Progenitor cell of endocrine pancreas (in vitro differentiated cells): ENCODE measurements around the gene RNF213. TPM values are rescaled to one million over a fixed set of nuclear protein-coding genes. Genes with fewer than 3 reads are reported as not detected.
"Not testable (repeated sequence)": the region's sequence is repeated elsewhere in the genome, so short reads cannot be mapped to it uniquely, and the experiment has no call there.

ENCODE experiments used
- DNase-seq: peaks from one replicate; pipeline ENCODE4 v3.0.0; 2021; ENCODE audit warnings: low spot score; ENCODE audit not compliant: unreplicated experiment
- H3K27ac Mint-ChIP-seq: 2 replicates; pipeline ENCODE4 v1.8.0; 2021; ENCODE audit warnings: mild to moderate bottlenecking, moderate library complexity, mixed read lengths
- H3K27me3 Mint-ChIP-seq: 2 replicates; pipeline ENCODE4 v1.8.0; 2021; ENCODE audit warnings: mixed read lengths
- H3K36me3 Mint-ChIP-seq: 2 replicates; pipeline ENCODE4 v1.8.0; 2022; ENCODE audit warnings: mixed read lengths; ENCODE audit not compliant: insufficient read depth
- H3K4me1 Mint-ChIP-seq: 2 replicates; pipeline ENCODE4 v1.8.0; 2021; ENCODE audit warnings: low read depth, mixed read lengths
- H3K4me3 Mint-ChIP-seq: 2 replicates; pipeline ENCODE4 v1.8.0; 2021; ENCODE audit warnings: low read depth, mild to moderate bottlenecking, moderate library complexity, mixed read lengths
- H3K9me3 Mint-ChIP-seq: 2 replicates; pipeline ENCODE4 v1.8.0; 2021; ENCODE audit warnings: low read depth, mixed read lengths
- total RNA-seq: library from RNA; stranded (reverse); gene quantifications from 2 replicates; pipeline ENCODE4 v1.2.1, GENCODE V29; 2021
- TF ChIP-seq, protein P1 (sequence below): fragments of 200-600 bp; sonication (generic); IDR thresholded peaks from one replicate; pipeline ENCODE4 v1.5.0; 2021; ENCODE audit warnings: antibody characterized with exemption, mild to moderate bottlenecking; ENCODE audit not compliant: unreplicated experiment

Gene RNF213
- total RNA-seq, 1 donor from 2014 or later, result 57.6 TPM

- H3K36me3 Mint-ChIP-seq, result peaks cover 12% of the 10 kb centered on the region
- H3K27ac Mint-ChIP-seq, result no peak overlapping the region
- no peaks in the 10 kb centered on the region for H3K9me3 Mint-ChIP-seq
- no peaks in the 10 kb centered on the region for H3K4me1 Mint-ChIP-seq
- no peak for DNase-seq
- H3K27me3 Mint-ChIP-seq, result no peaks in the 10 kb centered on the region
- TF ChIP-seq, protein P1, sequence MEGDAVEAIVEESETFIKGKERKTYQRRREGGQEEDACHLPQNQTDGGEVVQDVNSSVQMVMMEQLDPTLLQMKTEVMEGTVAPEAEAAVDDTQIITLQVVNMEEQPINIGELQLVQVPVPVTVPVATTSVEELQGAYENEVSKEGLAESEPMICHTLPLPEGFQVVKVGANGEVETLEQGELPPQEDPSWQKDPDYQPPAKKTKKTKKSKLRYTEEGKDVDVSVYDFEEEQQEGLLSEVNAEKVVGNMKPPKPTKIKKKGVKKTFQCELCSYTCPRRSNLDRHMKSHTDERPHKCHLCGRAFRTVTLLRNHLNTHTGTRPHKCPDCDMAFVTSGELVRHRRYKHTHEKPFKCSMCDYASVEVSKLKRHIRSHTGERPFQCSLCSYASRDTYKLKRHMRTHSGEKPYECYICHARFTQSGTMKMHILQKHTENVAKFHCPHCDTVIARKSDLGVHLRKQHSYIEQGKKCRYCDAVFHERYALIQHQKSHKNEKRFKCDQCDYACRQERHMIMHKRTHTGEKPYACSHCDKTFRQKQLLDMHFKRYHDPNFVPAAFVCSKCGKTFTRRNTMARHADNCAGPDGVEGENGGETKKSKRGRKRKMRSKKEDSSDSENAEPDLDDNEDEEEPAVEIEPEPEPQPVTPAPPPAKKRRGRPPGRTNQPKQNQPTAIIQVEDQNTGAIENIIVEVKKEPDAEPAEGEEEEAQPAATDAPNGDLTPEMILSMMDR, result no peak
- no peak overlapping the region for H3K4me3 Mint-ChIP-seq
Measured at GRCh38 chr17:80274331-80274730, 13.7 kb downstream of the RNF213 start.

- TF ChIP-seq, protein P1, result no peak
- H3K36me3 Mint-ChIP-seq, result peaks cover 12% of the 10 kb centered on the region
- no peaks in the 10 kb centered on the region for H3K9me3 Mint-ChIP-seq
- H3K27ac Mint-ChIP-seq, result no peak overlapping the region
- H3K4me1 Mint-ChIP-seq, result no peaks in the 10 kb centered on the region
- DNase-seq, result no peak
- no peaks in the 10 kb centered on the region for H3K27me3 Mint-ChIP-seq
- H3K4me3 Mint-ChIP-seq, result no peak overlapping the region
Measured at GRCh38 chr17:80274871-80275449, 14.3 kb downstream of the RNF213 start.

- H3K27ac Mint-ChIP-seq, H3K4me1 Mint-ChIP-seq, H3K4me3 Mint-ChIP-seq, DNase-seq, H3K9me3 Mint-ChIP-seq, H3K27me3 Mint-ChIP-seq: not testable (repeated sequence)
- peaks cover 12% of the 10 kb centered on the region for H3K36me3 Mint-ChIP-seq
Measured at GRCh38 chr17:80275857-80276256, 15.2 kb downstream of the RNF213 start.

DNA sequence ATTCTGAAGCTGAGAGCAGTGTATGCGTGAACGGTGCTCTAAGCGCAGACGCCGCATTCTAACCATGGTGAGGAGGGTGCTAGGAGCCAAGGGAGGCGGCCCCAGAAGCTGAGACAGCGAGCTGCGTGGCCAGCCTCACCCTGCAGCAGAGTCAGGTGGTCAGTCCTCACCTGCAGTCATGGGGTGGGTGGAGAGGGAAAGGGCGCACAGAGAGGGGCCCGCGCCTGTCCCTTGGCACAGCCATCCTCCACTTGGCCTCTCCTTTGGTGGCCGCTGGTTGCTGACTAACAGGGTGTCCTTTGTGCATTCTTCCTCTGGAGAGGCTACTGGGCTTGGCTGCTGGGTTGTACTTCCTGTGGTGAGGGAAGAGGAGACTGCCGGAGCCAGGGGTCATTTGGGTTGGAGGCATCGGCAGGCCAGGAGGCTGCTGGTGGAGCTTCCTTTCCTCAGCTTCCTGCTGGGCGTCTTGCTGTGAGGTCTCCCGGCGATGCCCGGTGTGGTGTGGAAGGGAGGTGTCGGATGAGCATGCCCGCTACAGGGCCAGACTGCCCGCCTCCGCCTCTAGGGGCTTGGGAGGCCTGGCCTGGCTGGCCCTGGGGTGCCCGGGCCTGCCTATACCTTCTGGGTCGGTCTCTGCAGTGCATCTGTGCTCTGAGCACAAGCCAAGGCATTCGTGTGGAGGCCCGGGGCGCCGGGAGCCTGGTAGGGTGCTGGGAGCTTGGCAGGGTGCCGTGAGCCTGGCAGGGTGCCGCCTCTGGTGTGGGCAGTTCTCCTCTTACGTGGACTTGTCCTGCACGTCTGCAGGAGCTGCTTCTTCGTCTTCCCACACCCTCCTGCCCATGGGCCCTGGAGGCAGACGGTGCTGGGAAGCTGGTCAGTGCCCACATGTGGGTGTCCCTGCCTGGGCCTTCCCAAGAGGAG, 17.4 kb downstream of the RNF213 start:
- no peak for DNase-seq

GRCh38 chr17:80279895-80280294, 19.2 kb downstream of the RNF213 start:
- no peak for DNase-seq
- H3K36me3 Mint-ChIP-seq, result peaks cover 7% of the 10 kb centered on the region
- no peak overlapping the region for H3K27ac Mint-ChIP-seq
- no peaks in the 10 kb centered on the region for H3K4me1 Mint-ChIP-seq
- TF ChIP-seq, protein P1, result no peak
- H3K9me3 Mint-ChIP-seq, result no peaks in the 10 kb centered on the region
- no peaks in the 10 kb centered on the region for H3K27me3 Mint-ChIP-seq
- no peak overlapping the region for H3K4me3 Mint-ChIP-seq

More for the DNA sequence above, 17.4 kb downstream of the RNF213 start:
- no peak overlapping the region for H3K27ac Mint-ChIP-seq
- no peaks in the 10 kb centered on the region for H3K4me1 Mint-ChIP-seq
- no peaks in the 10 kb centered on the region for H3K27me3 Mint-ChIP-seq
- no peak overlapping the region for H3K4me3 Mint-ChIP-seq
- no peaks in the 10 kb centered on the region for H3K9me3 Mint-ChIP-seq
- peaks cover 10% of the 10 kb centered on the region for H3K36me3 Mint-ChIP-seq
- TF ChIP-seq, protein P1, result no peak
